ENCODE results near the gene ANO8. TPM values are rescaled to one million over a fixed set of nuclear protein-coding genes. Genes with fewer than 3 reads are reported as not detected.

The ANO8 gene
- 1.6 to 5.5 TPM (median 4.3 TPM) in 5 replicates for total RNA-seq (2022; extraction: Qiagen RNA extraction; ENCODE audit: low read depth)

GRCh38 chr19:17334414-17335409, at the start of gene ANO8:
Gene ANO8, minus strand, starts transcription at chr19:17334855. Its CDS starts 185 bp downstream, at chr19:17334670.

GRCh38 chr19:17376935-17377600, 42.4 kb upstream of the ANO8 start, which contains the start of gene PLVAP:
Gene PLVAP, minus strand, starts transcription at chr19:17377342. Its CDS starts 54 bp downstream, at chr19:17377288.

GRCh38 chr19:17336872-17337674, 2.4 kb upstream of the ANO8 start, which contains the start of gene GTPBP3:
Gene GTPBP3, plus strand, starts transcription at chr19:17337553. Its CDS starts 59 bp downstream, at chr19:17337612.

GRCh38 chr19:17309198-17309964, 25.3 kb downstream of the ANO8 start, which contains the start of gene DDA1:
Gene DDA1, plus strand, starts transcription at chr19:17309563. Its CDS starts 92 bp downstream, at chr19:17309655.

GRCh38 chr19:17305517-17306284, 29.0 kb downstream of the ANO8 start, which contains the start of gene MRPL34:
Gene MRPL34, plus strand, starts transcription at chr19:17305872. Its CDS starts 21 bp downstream, at chr19:17305893.

GRCh38 chr19:17303167-17303939, 31.3 kb downstream of the ANO8 start, which contains the start of gene ABHD8:
Gene ABHD8, minus strand, starts transcription at chr19:17303425. Its CDS starts 1,809 bp downstream, at chr19:17301616.

GRCh38 chr19:17281391-17282304, 53.0 kb downstream of the ANO8 start, which contains the start of gene ANKLE1:
Gene ANKLE1, plus strand, starts transcription at chr19:17281901. Its CDS starts 20 bp downstream, at chr19:17281921.

Other genes starting within 250 kb of the ANO8 start
- gene USE1, start 119.5 kb downstream of the ANO8 start, total RNA-seq (2022; extraction: Qiagen RNA extraction; ENCODE audit: low read depth), result 12.2 to 17.8 TPM (median 16.3 TPM) in 5 replicates
- 8.0 to 13.5 TPM (median 11.6 TPM) in 5 replicates for gene OCEL1, start 108.6 kb downstream of the ANO8 start, total RNA-seq (2022; extraction: Qiagen RNA extraction; ENCODE audit: low read depth)
- gene NR2F6, start 88.9 kb downstream of the ANO8 start, total RNA-seq (2022; extraction: Qiagen RNA extraction; ENCODE audit: low read depth), result 25.5 to 79.2 TPM (median 72.8 TPM) in 5 replicates
- not detected in 5 replicates for gene USHBP1, start 70.1 kb downstream of the ANO8 start, total RNA-seq (2022; extraction: Qiagen RNA extraction; ENCODE audit: low read depth)
- 58.2 to 67.7 TPM (median 62.6 TPM) in 5 replicates for gene BABAM1, start 67.4 kb downstream of the ANO8 start, total RNA-seq (2022; extraction: Qiagen RNA extraction; ENCODE audit: low read depth)
- gene ANKLE1, start 53.0 kb downstream of the ANO8 start, total RNA-seq (2022; extraction: Qiagen RNA extraction; ENCODE audit: low read depth), result 0.12 to 0.90 TPM (median 0.52 TPM) in 5 replicates
- 2.0 to 3.2 TPM (median 3.1 TPM) in 5 replicates for gene ABHD8, start 31.4 kb downstream of the ANO8 start, total RNA-seq (2022; extraction: Qiagen RNA extraction; ENCODE audit: low read depth)
- 40.0 to 98.7 TPM (median 87.8 TPM) in 5 replicates for gene MRPL34, start 29.0 kb downstream of the ANO8 start, total RNA-seq (2022; extraction: Qiagen RNA extraction; ENCODE audit: low read depth)
- 46.6 to 71.6 TPM (median 63.9 TPM) in 5 replicates for gene DDA1, start 25.3 kb downstream of the ANO8 start, total RNA-seq (2022; extraction: Qiagen RNA extraction; ENCODE audit: low read depth)
- 15.3 to 25.9 TPM (median 22.8 TPM) in 5 replicates for gene GTPBP3, start 2.7 kb upstream of the ANO8 start, total RNA-seq (2022; extraction: Qiagen RNA extraction; ENCODE audit: low read depth)
- gene PLVAP, start 42.5 kb upstream of the ANO8 start, total RNA-seq (2022; extraction: Qiagen RNA extraction; ENCODE audit: low read depth), result not detected in 5 replicates
- gene CCDC194, start 59.3 kb upstream of the ANO8 start, total RNA-seq (2022; extraction: Qiagen RNA extraction; ENCODE audit: low read depth), result not detected in 5 replicates
- 0.23 to 0.35 TPM (median 0.32 TPM) in 3 of 5 replicates, not detected in the others for gene BST2, start 70.8 kb upstream of the ANO8 start, total RNA-seq (2022; extraction: Qiagen RNA extraction; ENCODE audit: low read depth)
- gene MVB12A, start 85.2 kb upstream of the ANO8 start, total RNA-seq (2022; extraction: Qiagen RNA extraction; ENCODE audit: low read depth), result 22.5 to 43.2 TPM (median 39.3 TPM) in 5 replicates
- 0.14 to 0.91 TPM (median 0.63 TPM) in 5 replicates for gene TMEM221, start 113.8 kb upstream of the ANO8 start, total RNA-seq (2022; extraction: Qiagen RNA extraction; ENCODE audit: low read depth)
- gene NXNL1, start 126.1 kb upstream of the ANO8 start, total RNA-seq (2022; extraction: Qiagen RNA extraction; ENCODE audit: low read depth), result not detected in 5 replicates
- gene SLC27A1, start 135.7 kb upstream of the ANO8 start, total RNA-seq (2022; extraction: Qiagen RNA extraction; ENCODE audit: low read depth), result 1.7 to 3.6 TPM (median 2.8 TPM) in 5 replicates
- gene PGLS, start 176.8 kb upstream of the ANO8 start, total RNA-seq (2022; extraction: Qiagen RNA extraction; ENCODE audit: low read depth), result 41.7 to 79.6 TPM (median 75.4 TPM) in 5 replicates
- gene COLGALT1, start 220.8 kb upstream of the ANO8 start, total RNA-seq (2022; extraction: Qiagen RNA extraction; ENCODE audit: low read depth), result 46.5 to 80.8 TPM (median 73.0 TPM) in 5 replicates